ENCODE measurements around the gene GDI1. TPM values are rescaled to one million over a fixed set of nuclear protein-coding genes. Genes with fewer than 3 reads are reported as not detected.

Gene GDI1
- total RNA-seq, 1 donor from 2014 or later, result 152 TPM

DNA sequence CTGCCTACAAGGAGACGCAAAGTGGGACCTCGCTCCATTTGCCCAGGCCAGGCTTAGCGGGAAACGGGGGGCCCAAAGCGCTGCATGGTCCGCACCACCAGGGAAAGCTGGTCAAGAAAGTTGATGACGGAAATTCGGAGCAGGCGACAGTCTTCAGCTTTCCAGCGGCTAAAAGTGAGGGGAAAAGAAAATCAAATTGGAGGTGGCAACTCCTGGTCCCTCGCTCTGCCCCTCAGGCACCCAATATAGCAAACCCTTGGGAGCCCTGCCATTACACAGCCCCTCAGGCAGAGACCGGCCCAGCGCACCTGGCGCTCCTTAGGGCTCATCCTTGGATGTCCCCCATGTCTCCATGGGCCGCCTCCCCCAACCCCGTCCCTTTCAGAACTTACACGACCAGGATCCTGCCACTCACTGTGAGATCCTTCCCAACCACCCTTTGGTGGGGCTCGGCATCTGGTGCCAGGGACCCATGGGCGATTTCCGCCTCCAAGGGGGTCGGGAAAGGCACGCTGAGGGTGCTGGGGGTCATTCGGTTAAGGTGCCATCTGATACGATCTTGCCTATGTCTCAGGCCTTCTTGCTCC is 41.0 kb downstream of the GDI1 start:
- Mint-ChIP-seq H3K27ac (ENCODE audit: unreplicated experiment) (peak overlapping the region; percentile 88), H3K9me3 (ENCODE audit: low read depth) (no peaks in the 10 kb centered on the region)
- no peak for DNase-seq (ENCODE audit: low spot score)

DNA sequence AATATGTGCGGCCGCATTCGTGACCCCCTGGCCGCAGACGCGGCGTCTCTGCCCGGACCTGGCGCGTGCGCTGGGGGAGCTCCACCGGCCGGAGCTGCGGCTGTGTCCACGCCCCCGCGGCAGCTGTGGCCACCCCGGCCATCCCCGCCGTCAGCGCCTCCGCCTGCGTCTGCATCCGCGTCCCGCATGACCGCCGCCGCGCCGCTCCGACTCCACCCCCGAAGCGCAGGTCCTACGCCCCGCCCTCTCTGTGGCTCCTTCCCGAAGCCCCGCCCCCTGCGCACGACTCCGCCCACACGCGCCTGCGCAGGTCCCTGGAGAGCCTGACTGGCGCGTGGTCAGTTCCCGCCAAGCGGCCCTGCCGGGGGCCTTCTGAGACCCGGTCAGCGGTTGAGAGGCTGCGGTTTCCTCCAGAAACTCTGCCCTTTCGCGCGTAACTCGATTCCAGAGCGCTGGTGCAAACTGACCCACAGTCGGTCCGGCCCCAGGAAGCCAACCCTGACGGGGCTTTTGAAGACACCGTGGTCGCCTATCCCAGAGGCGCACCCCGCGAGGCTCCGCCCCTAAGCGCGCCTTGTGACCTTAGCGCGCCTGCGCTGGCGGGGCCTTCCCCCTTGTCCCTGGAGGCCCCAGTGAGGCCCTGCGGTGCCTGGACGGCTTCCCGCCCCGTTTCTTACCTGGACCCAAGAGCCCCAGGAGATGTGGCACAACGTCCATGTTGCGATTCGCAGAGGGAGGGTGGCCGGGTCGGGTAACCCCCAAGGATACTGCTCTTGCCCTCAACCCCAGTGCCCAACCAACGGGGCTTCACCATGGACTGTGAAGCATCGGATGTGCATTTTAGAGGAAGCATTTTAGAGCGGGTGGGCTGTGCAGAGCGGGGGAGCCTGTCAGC is 42.0 kb downstream of the GDI1 start, which contains the start of gene LAGE3:
LAGE3 (minus strand) TSS at position 554 of the 895 bp plus-strand sequence; CDS start at position 188, 366 bp downstream.
- Mint-ChIP-seq H3K27ac (ENCODE audit: unreplicated experiment) (peak within 1 kb of the TSS; percentile 88), H3K36me3 (ENCODE audit: low read depth) (peaks cover 3% of the 10 kb centered on the region), H3K4me3 (ENCODE audit: unreplicated experiment) (peak within 1 kb of the TSS; percentile 78), H3K27me3 (ENCODE audit: low read depth) (no peaks in the 10 kb centered on the region), H3K9me3 (ENCODE audit: low read depth) (peaks cover 4% of the 10 kb centered on the region), H3K4me1 (ENCODE audit: low read depth) (peaks cover 8% of the 10 kb centered on the region)
- TF ChIP-seq, protein P1, sequence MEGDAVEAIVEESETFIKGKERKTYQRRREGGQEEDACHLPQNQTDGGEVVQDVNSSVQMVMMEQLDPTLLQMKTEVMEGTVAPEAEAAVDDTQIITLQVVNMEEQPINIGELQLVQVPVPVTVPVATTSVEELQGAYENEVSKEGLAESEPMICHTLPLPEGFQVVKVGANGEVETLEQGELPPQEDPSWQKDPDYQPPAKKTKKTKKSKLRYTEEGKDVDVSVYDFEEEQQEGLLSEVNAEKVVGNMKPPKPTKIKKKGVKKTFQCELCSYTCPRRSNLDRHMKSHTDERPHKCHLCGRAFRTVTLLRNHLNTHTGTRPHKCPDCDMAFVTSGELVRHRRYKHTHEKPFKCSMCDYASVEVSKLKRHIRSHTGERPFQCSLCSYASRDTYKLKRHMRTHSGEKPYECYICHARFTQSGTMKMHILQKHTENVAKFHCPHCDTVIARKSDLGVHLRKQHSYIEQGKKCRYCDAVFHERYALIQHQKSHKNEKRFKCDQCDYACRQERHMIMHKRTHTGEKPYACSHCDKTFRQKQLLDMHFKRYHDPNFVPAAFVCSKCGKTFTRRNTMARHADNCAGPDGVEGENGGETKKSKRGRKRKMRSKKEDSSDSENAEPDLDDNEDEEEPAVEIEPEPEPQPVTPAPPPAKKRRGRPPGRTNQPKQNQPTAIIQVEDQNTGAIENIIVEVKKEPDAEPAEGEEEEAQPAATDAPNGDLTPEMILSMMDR (IDR thresholded peaks at IDR 0.05), result no peak
- peak; percentile 96 for DNase-seq (ENCODE audit: low spot score)

More for the DNA sequence above, 41.0 kb downstream of the GDI1 start:
- H3K4me1 Mint-ChIP-seq (ENCODE audit: low read depth), result peaks cover 8% of the 10 kb centered on the region
- TF ChIP-seq, protein P1 (IDR thresholded peaks at IDR 0.05), result no peak
- H3K4me3 Mint-ChIP-seq (ENCODE audit: unreplicated experiment), result peak overlapping the region; percentile 78
- peaks cover 3% of the 10 kb centered on the region for H3K36me3 Mint-ChIP-seq (ENCODE audit: low read depth)
- no peaks in the 10 kb centered on the region for H3K27me3 Mint-ChIP-seq (ENCODE audit: low read depth)

DNA sequence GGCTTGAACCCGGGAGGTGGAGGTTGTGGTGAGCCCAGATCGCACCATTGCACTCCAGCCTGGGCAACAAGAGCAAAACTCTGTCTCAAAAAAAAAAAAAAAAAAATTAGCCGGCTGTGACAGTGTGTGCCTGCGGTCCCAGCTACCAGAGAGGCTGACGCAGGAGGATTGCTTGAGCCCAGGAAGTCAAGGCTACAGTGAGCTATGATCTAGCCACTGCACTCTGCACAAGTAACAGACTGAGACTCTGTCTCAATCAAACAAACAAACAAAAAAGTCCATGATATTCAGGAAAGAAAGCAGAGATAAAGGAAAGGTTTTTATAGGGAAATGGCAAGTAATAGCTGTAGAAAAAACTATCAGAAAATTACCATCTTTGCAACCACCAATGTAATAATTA is 44.2 kb downstream of the GDI1 start:
- H3K36me3 Mint-ChIP-seq (ENCODE audit: low read depth), result peaks cover 3% of the 10 kb centered on the region
- H3K27ac Mint-ChIP-seq (ENCODE audit: unreplicated experiment), result no peak overlapping the region
- peaks cover 12% of the 10 kb centered on the region for H3K4me1 Mint-ChIP-seq (ENCODE audit: low read depth)
- H3K27me3 Mint-ChIP-seq (ENCODE audit: low read depth), result no peaks in the 10 kb centered on the region
- H3K4me3 Mint-ChIP-seq (ENCODE audit: unreplicated experiment), result no peak overlapping the region
- H3K9me3 Mint-ChIP-seq (ENCODE audit: low read depth), result peaks cover 4% of the 10 kb centered on the region
- no peak for DNase-seq (ENCODE audit: low spot score)
- TF ChIP-seq, protein P1 (IDR thresholded peaks at IDR 0.05), result no peak

DNA sequence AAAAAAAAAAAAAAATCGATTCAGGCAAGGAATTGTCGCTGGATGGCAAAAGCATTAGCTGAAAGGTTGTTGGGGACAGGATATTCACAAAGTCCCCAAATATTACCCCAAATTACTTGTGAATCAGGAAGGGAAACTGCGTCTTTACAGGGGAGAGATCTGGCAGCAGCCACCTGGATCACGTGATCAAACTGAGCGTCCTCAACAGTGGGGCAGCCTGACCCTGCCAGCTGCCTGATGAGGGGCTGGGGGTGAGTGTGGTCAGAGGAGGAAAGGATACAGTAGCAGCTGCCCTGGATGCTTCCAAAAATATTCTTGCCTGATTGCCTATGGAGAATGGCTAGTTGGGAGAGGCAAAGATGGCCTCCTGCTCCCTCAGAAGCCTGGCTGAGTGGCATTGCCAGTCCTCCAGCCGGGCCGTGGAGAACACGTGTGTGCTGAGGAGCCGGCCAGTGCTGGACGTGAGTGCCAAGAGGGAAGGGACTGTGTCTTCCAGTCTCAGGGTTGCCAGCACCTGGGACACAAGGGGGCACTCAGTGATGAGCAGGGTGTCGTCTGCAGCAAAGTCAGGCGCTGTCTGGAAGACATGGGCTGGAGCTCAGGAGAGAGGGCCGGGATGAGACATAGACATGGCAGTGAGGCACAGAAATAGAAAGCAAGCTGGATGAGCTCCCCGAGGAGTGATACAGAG is 45.1 kb downstream of the GDI1 start:
- Mint-ChIP-seq H3K27ac (ENCODE audit: unreplicated experiment) (no peak overlapping the region), H3K4me3 (ENCODE audit: unreplicated experiment) (no peak overlapping the region), H3K36me3 (ENCODE audit: low read depth) (peaks cover 3% of the 10 kb centered on the region)

More for the DNA sequence above, 45.1 kb downstream of the GDI1 start:
- peak; percentile 91 for DNase-seq (ENCODE audit: low spot score)
- TF ChIP-seq, protein P1 (IDR thresholded peaks at IDR 0.05), result no peak
- H3K4me1 Mint-ChIP-seq (ENCODE audit: low read depth), result peaks cover 14% of the 10 kb centered on the region
- no peaks in the 10 kb centered on the region for H3K27me3 Mint-ChIP-seq (ENCODE audit: low read depth)
- peaks cover 4% of the 10 kb centered on the region for H3K9me3 Mint-ChIP-seq (ENCODE audit: low read depth)

All from chondrocyte (in vitro differentiated cells).